ENCODE data around the gene TNS3. TPM values are rescaled to one million over a fixed set of nuclear protein-coding genes. Genes with fewer than 3 reads are reported as not detected.

The TNS3 gene
- total and polyA plus RNA-seq, 9 of the 15 experiments (the other 6 are each of a cell fraction or from before 2014, with no cell fraction given) = 0.20 TPM; not detected in 8

DNA sequence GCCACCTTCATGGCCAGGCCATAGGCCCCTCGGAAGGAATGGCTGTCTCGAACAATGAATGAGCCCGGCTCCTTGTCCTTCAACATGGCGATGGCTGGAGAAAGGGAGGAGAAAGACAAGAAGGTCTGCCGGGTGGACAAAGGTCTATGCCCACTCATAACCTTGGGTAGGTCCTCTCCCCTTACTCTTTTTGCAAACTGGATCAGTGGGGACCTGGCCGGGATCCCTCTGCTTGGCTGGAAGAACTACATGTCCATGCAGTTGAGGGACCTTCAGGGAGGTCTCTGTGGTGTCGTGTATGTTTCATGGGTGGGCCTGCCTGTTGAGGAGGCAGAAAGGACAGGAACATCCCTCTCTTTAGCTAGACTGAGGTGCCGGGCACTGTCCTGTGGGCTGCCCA is 284.8 kb downstream of the TNS3 start:
- H3K27me3 ChIP-seq (ENCODE audit: control insufficient read depth in 2 of 2, insufficient read depth in 2 of 2, low read length in 2 of 2) = peaks cover 8 to 31% of the 10 kb centered on the region in 2 experiments; a peak in 4 of 5 replicates
- H3K79me2 ChIP-seq (ENCODE audit: control insufficient read depth, insufficient read depth, low read length) = no peaks in the 10 kb centered on the region
- H3K9me1 ChIP-seq (ENCODE audit: control insufficient read depth, insufficient read depth, low read length) = no peaks in the 10 kb centered on the region
- no peaks in the 10 kb centered on the region for H3K9me3 ChIP-seq (replicated peaks; ENCODE audit: control insufficient read depth, insufficient read depth, low read depth, low read length)
- intact Hi-C loops (cut with micrococcal nuclease) (no loop called here), in situ Hi-C loops (cut with MboI) (no loop called here)
- no peak overlapping the region for H3K27ac ChIP-seq (ENCODE audit: extremely low read depth, low read depth, low read length)
- no TSS peak for BruUV-seq (replicated peaks)
- TF ChIP-seq, protein P1, sequence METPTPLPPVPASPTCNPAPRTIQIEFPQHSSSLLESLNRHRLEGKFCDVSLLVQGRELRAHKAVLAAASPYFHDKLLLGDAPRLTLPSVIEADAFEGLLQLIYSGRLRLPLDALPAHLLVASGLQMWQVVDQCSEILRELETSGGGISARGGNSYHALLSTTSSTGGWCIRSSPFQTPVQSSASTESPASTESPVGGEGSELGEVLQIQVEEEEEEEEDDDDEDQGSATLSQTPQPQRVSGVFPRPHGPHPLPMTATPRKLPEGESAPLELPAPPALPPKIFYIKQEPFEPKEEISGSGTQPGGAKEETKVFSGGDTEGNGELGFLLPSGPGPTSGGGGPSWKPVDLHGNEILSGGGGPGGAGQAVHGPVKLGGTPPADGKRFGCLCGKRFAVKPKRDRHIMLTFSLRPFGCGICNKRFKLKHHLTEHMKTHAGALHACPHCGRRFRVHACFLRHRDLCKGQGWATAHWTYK (CRISPR knock-in tag; IDR thresholded peaks at IDR 0.05) = no peak
- TF ChIP-seq PCBP1 (IDR thresholded peaks at IDR 0.05; ENCODE audit: low read depth, low read length, poor library complexity, severe bottlenecking) = no peak
- TF ChIP-seq, protein P2, sequence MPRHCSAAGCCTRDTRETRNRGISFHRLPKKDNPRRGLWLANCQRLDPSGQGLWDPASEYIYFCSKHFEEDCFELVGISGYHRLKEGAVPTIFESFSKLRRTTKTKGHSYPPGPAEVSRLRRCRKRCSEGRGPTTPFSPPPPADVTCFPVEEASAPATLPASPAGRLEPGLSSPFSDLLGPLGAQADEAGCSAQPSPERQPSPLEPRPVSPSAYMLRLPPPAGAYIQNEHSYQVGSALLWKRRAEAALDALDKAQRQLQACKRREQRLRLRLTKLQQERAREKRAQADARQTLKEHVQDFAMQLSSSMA (CRISPR knock-in tag; IDR thresholded peaks at IDR 0.05) = no peak
- no peak for TF ChIP-seq BRCA1 (IDR thresholded peaks at IDR 0.05)
- no peak for TF ChIP-seq BRCA1 (CRISPR knock-in tag; IDR thresholded peaks at IDR 0.05)
- TF ChIP-seq FOS (IDR thresholded peaks at IDR 0.05; ENCODE audit: extremely low read depth, insufficient read length) = no peak
- no peak for TF ChIP-seq SMAD4 (CRISPR knock-in tag; conservative IDR thresholded peaks at IDR 0.05)
- TF ChIP-seq, protein P3, sequence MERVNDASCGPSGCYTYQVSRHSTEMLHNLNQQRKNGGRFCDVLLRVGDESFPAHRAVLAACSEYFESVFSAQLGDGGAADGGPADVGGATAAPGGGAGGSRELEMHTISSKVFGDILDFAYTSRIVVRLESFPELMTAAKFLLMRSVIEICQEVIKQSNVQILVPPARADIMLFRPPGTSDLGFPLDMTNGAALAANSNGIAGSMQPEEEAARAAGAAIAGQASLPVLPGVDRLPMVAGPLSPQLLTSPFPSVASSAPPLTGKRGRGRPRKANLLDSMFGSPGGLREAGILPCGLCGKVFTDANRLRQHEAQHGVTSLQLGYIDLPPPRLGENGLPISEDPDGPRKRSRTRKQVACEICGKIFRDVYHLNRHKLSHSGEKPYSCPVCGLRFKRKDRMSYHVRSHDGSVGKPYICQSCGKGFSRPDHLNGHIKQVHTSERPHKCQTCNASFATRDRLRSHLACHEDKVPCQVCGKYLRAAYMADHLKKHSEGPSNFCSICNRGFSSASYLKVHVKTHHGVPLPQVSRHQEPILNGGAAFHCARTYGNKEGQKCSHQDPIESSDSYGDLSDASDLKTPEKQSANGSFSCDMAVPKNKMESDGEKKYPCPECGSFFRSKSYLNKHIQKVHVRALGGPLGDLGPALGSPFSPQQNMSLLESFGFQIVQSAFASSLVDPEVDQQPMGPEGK (CRISPR knock-in tag; IDR thresholded peaks at IDR 0.05; ENCODE audit: borderline replicate concordance) = no peak
- TF ChIP-seq, protein P4, sequence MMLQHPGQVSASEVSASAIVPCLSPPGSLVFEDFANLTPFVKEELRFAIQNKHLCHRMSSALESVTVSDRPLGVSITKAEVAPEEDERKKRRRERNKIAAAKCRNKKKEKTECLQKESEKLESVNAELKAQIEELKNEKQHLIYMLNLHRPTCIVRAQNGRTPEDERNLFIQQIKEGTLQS (IDR thresholded peaks at IDR 0.05) = no peak
- TF ChIP-seq, protein P4 (CRISPR knock-in tag; conservative IDR thresholded peaks at IDR 0.05) = no peak
- TF ChIP-seq, protein P5, sequence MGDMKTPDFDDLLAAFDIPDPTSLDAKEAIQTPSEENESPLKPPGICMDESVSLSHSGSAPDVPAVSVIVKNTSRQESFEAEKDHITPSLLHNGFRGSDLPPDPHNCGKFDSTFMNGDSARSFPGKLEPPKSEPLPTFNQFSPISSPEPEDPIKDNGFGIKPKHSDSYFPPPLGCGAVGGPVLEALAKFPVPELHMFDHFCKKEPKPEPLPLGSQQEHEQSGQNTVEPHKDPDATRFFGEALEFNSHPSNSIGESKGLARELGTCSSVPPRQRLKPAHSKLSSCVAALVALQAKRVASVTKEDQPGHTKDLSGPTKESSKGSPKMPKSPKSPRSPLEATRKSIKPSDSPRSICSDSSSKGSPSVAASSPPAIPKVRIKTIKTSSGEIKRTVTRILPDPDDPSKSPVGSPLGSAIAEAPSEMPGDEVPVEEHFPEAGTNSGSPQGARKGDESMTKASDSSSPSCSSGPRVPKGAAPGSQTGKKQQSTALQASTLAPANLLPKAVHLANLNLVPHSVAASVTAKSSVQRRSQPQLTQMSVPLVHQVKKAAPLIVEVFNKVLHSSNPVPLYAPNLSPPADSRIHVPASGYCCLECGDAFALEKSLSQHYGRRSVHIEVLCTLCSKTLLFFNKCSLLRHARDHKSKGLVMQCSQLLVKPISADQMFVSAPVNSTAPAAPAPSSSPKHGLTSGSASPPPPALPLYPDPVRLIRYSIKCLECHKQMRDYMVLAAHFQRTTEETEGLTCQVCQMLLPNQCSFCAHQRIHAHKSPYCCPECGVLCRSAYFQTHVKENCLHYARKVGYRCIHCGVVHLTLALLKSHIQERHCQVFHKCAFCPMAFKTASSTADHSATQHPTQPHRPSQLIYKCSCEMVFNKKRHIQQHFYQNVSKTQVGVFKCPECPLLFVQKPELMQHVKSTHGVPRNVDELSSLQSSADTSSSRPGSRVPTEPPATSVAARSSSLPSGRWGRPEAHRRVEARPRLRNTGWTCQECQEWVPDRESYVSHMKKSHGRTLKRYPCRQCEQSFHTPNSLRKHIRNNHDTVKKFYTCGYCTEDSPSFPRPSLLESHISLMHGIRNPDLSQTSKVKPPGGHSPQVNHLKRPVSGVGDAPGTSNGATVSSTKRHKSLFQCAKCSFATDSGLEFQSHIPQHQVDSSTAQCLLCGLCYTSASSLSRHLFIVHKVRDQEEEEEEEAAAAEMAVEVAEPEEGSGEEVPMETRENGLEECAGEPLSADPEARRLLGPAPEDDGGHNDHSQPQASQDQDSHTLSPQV (IDR thresholded peaks at IDR 0.05) = no peak
- TF ChIP-seq HOXB6 (CRISPR knock-in tag; IDR thresholded peaks at IDR 0.05; ENCODE audit: borderline replicate concordance) = no peak
- no peak for TF ChIP-seq ZFP30 (CRISPR knock-in tag; IDR thresholded peaks at IDR 0.05; ENCODE audit: borderline replicate concordance)
- no peak for TF ChIP-seq BHLHE40 (IDR thresholded peaks at IDR 0.05; ENCODE audit: low read length)
- CTCF ChIA-PET (ENCODE audit: low intra/inter-chr PET ratio) = no interaction called here
- ATAC-seq (no peak), FAIRE-seq (no peak), DNase-seq (ENCODE audit: extremely low read depth in 1 of 4, low spot score in 3 of 4) (peak in 1 of 4 experiments; percentile 15)
- no peak overlapping the region for H2AFZ ChIP-seq (ENCODE audit: low read depth, low read length)
- peaks cover 0 to 2% of the 10 kb centered on the region in 2 experiments; a peak in 1 of 5 replicates for H3K4me1 ChIP-seq (replicated peaks in 1 of 2; ENCODE audit: control insufficient read depth in 2 of 2, insufficient read depth in 2 of 2, low read length in 2 of 2)
- no peaks in the 10 kb centered on the region for H3K36me3 ChIP-seq (ENCODE audit: control insufficient read depth, insufficient read depth, low read length)
- 3% methylated on average over 8 of the region's 8 CpGs for WGBS (ENCODE audit: insufficient coverage, low coverage, missing lambda C conversion rate)
- POLR2A ChIA-PET = interaction anchor here (0.6 to 0.7 kb wide), 2 partner anchors 38 to 634 kb away, joined by 3 to 4 read pairs; no protein-coding TSS in a partner anchor
- no peak overlapping the region for H3K4me2 ChIP-seq (ENCODE audit: insufficient read depth, low read length)
- no peak overlapping the region for H3K9ac ChIP-seq (ENCODE audit: insufficient read depth in 1 of 2, low read depth in 2 of 2, low read length in 2 of 2)
- no peaks in the 10 kb centered on the region for H4K20me1 ChIP-seq (replicated peaks; ENCODE audit: control insufficient read depth, insufficient read depth, low read length)
- no peak overlapping the region for H3K4me3 ChIP-seq
